ENCODE measurements around the gene MEPCE.

The MEPCE gene

DNA sequence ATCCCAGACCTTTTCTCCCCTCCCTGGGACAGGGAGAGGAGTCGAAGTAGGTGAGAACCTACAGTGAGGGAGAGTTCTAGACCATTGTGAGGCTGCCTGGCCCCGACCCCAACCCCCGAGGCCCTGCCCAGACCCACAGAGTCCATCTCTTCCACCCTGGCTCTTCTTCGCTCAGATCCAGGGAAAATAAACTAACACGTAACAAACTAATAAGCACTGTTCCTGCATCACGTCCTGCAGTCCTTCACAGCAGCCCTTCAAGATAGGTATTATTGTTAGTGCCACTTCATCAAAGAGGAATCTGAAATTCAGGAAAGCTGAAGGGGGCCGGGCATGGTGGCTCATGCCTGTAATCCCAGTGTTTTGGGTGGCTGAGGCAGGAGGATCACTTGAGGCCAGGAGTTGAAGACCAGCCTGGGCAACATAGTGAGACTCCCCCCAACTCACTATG is 34.6 kb downstream of the MEPCE start, which contains the start of gene SPACDR:
SPACDR (minus strand) TSS at position 51 of the 451 bp plus-strand sequence. CDS start 235 bp downstream, outside the sequence.
- no peak for DNase-seq (ENCODE audit: low read depth in 2 of 2)

DNA sequence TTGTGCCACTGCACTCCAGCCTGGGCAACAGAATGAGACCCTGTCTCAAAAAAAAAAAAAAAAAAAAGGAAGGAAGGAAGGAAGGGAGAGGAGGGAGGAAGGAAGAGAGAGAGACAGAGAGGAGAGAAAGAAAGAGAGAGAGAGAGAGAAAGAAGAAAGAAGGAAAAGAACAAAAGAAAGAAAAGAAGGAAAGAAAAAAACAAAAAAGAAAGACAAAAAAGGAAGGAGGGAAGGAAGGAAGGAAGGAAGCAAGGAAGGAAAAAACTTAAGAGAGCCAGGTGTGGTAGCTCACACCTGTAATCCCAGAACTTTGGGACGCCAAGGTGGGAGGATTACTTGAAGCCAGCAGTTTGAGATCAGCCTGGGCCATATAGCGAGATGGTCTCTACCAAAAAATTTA is 35.2 kb downstream of the MEPCE start:
- no peak for DNase-seq (ENCODE audit: low read depth in 2 of 2)

DNA sequence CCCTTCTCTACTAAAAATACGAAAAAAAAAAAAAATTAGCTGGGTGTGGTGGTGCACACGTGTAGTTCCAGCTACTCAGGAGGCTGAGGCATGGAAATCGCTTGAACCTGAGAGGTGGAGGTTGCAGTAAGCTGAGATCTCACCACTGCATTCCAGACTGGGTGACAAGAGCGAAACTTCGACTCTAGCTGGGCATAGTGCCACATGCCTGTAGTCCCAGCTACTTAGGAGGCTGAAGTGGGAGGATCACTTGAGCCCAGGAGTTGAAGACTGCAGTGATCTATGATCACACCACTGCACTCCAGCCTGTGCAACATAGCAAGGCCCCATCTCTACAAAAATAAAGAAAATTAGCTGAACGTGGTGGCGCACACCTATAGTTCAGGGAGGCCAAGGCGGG is 35.7 kb downstream of the MEPCE start:
- no peak for DNase-seq (ENCODE audit: low read depth in 2 of 2)

DNA sequence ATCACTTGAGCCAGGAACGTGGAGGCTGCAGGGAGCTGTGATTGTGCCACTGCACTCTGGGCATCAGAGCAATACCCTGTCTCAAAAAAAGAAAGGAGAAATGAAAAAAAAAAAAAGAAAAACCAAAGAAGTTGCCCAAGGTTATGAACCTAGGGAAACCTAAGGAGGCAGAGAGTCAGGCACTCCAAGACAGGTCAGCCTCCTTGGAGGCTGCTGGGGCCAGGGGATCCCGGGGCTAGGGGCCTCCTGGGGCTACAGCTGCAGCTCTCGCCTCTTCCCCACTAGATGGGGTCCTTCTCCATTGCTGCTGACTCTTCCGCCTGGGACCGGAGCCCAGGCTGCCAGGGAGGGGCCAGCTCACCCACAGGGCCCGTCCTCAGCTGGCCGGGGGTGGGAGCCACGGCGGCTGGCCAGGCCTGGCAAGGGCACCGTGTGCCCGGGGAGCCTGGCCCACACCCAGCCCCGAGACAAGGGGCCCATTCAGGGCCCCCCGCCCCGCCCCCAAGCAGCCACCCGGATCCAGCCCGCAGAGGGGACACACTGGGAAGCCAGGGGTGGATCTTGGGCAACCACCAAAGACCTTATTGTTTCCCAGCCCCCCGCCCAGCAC is 36.2 kb downstream of the MEPCE start:
- DNase-seq (ENCODE audit: low read depth in 2 of 2), result no peak

DNA sequence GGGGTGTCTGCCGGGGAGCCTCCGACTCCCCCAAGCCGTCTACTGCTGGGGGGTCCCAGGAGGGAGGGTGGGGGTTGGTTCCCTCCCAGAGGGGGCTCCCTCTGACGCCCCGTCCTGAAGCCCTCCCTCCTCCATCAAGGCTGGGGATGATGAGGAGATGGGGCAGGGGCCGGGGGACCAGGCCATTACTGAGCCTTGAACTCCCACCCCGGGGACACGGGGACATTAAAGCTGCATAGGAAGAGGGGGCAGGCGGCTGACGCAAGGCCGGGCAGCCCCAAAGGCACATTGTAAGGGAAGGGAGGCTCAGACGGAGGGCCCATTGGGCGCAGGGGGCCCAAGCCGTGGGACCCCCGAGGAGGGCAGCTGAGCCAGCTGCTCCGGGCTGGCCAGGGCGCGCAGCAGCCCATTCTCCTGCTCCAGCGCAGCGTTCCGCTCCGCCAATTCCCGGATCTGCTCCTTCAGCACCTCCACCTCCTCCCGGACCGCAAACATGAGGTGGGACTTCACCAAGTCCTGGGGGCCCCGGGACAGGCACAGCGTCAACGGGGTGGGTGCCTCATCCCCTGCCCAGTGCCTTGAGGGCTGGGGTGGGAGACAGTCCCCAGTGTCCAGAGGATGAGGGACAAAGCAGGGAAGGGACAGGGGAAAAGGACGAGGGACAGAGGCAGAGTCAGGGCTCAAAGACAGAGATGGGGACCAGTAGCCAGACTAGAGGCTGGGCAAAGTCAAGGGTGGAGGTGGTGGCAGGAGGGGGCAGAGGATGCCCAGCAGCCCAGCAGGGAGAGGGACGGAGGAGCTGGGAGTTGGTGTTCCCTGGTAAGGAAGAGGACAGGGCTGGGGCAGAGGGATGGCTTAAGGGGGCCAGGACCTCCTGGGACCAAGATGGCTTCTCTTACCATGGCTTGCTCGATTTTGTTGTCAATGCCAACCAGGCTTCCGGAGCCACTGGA is 37.3 kb downstream of the MEPCE start:
- DNase-seq (ENCODE audit: low read depth in 2 of 2), result no peak

DNA sequence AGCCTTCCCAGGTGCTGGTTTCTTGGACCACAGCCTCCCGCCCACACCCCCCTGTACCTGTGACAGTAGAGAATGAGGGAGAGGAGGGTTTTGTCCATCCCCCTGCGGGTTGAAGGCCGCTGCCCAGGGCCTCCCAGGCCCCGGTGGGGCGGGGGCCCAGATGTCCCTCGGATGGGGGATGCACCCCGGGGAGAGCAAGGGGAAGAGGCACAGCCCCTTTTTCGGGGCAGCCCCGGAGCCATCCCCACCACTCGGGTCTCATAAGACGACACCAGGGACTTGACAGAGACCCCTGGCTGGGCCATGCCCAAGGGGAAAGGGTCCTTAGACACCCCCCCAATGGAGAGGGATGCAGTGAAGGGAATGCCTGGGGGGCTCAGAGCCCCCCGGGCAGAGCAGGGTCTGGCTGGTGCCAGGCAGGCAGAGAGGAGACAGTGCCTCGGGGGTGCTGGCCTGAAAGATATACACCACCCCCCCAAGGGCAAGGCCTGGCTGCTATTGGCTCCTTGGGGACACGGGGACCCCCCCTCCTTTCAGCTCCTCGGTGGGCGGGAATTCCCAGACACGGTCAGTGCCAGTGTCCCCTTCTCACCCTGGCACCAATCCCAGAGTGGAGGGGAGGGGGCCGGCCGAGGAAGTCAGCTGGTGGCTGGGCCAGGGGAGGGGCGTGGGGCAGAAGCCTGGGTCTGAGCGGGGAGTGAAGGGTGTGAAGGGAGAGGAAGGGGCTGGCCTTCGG is 38.2 kb downstream of the MEPCE start:
- DNase-seq (ENCODE audit: low read depth in 2 of 2), result no peak

DNA sequence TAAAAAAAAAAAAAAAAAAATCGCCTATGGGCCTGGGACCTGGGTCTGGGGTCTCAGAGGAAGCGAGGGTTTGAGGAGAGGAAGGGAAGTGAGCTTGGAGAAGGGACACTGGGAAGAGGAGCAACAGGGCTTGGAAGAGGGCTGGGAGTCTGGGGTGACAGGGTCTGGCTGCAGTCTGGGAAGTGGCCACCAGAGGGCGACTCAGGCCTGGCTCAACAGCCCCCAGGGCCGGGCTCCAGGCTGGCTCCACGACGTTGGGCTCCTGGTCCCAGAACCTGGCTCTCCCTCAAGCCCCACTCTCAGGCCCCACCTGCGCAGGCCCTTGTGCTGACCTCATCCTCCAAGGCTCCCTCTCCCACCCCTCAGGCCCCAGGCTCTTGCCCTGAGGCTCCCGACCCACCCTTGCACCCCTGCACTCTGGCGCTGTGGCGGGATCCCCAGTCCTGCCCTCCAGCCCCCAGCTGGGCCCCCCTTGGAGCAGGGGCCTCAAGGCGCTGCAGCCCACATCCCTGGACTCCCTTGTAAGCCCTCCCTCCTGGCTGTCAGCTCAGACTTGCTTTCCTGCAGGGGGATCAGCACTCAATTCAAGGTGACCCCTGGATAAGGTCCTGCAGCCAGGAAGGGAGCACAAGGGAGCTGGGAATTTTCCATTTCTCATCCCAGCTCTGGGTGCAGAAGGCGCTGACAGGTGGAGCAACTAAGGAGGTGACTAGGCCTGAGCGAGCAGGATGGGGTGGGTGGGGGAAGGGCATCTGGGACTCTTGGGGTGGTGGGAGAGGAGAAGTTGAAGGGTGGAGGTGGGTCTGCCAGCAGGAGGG is 39.8 kb downstream of the MEPCE start:
- DNase-seq (ENCODE audit: low read depth in 2 of 2), result peak; percentile 50 to 71

DNA sequence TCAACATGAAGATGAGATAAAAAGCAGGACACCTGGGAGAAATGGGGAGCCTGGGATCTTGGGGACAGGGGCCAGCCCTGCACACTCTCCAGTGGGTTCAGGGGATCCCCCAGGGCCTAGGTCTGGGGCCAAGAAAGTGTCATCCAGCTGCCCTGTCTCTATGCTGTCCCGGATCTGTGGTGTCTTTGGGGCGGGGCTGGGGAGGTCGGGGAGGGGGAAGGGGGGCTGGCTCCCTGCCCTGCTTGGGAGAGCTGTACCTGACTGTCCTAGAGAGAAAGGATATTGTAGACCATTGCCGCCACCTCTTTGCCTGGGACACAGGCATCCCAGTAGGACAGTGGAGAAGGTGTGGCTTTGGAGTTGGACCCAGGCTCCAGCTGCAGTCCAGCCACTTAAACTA is 41.4 kb downstream of the MEPCE start:
- DNase-seq (ENCODE audit: low read depth in 2 of 2), result no peak

DNA sequence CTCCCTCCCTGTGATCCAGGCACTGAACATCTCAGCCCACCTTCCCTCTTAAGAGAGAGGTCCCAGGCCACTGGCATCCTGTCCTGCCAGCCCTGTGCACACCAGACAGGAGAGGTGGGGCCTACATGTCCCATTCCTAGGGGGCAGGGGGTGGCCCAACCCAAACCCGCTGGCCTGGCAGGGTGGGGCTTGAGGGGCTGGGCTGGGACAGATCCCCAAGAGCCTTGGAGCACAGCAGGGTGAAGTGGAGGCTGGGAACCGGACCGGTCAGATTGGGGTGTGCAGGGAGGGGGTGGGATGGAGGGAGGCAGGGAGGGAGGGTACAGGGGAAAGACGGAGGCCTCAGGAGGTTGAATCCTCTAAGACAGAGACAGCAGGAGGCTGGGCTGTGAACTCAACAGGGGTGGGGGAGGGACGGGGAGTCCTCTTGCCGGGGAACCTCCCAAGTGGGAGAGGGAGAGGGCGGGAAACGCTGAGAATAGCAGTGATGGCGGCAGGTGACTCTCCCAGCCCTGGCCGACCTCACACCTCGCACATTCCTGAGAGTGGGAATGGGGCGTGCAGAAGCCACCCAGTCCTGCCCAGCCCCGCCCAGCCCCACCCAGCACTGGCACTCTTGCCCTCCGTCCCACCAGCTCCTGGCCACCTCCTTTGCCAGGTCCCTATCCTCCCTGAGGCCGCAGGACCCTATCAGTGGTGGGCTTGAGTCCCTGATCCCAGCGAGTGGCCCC is 42.7 kb downstream of the MEPCE start:
- DNase-seq (ENCODE audit: low read depth in 2 of 2), result no peak

DNA sequence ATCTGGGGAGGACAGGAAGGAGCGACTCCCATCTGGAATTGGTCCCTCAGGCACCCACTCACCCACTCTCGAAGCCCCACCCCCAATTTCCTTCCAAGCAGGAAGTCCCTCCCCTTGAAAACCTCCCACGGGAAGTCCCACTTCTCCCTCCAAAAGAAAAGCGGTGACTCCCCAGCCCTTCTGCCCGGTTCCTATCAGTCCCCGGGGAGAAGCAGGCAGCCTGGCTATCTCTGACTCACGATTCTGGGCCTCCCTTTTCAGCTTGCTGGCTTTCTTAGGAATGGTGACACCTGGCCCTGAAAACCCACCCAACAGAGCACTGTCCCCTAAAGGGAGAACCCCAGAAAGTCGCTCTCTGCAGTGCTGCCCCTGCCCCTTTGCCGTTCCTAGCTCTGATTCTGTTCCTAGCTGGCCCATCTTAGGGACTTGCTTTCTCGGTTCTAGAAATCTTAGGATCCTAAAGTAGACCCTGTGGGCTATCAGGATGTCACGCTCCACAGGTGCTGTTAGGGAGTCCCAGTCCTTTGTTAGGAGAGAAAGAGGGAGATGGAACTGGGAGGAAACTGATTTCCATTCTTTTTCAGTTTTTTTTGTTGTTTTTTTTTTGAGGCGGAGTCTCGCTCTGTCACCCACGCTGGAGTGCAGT is 43.3 kb downstream of the MEPCE start:
- no peak for DNase-seq (ENCODE audit: low read depth in 2 of 2)

DNA sequence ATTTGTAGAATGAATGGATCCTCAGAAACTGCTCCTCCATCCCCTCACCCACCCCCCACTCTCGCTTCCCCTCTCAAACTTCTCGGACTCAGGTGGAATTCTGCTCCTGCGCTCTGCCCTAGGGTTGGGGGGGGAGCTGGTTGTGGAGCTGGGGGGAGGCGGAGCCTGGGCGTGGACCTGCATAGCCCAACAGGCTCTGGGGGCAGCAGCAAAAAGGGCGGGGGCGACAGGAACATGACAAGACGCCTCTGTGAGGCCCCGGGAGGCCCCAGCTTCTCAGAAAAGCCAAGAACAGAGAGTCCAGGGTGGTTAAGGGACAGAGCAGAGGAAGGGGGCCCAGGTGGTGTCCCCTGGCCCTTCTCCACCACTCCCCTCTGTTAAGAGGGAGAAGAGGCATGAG is 45.9 kb downstream of the MEPCE start:
- DNase-seq (ENCODE audit: low read depth in 2 of 2), result no peak

DNA sequence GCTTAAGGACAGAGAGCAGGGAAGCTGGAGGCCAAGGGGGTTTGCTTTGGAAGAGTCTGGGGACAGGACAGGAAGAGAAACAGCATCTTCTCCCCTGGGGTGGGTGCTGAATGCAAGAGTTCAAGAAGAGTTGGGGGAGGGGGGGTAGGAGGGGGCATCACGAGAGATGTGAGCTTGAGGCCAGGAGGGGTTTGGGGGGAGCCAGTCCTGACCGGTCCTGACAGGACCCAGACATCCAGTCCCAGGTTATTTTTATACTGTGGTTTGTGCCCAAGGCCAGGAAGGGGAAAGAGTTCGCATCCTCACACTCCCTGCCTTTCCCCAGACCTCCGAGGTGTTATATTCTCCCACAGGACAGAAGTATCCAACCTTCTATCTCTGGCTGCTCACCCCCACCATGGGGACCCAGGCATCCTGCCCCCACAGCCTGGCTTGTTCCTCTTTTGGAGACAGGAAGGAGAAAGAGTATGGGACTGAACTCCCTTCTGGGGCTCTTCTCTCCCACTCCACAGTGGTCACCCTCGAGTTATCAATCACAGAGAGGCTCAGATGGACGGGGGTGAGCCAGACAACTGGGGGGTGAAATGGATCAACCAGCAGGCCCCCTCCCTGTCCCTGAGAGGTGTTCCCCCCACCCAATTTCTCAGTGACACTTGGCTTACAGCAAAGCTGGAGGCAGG is 46.6 kb downstream of the MEPCE start:
- no peak for DNase-seq (ENCODE audit: low read depth in 2 of 2)

DNA sequence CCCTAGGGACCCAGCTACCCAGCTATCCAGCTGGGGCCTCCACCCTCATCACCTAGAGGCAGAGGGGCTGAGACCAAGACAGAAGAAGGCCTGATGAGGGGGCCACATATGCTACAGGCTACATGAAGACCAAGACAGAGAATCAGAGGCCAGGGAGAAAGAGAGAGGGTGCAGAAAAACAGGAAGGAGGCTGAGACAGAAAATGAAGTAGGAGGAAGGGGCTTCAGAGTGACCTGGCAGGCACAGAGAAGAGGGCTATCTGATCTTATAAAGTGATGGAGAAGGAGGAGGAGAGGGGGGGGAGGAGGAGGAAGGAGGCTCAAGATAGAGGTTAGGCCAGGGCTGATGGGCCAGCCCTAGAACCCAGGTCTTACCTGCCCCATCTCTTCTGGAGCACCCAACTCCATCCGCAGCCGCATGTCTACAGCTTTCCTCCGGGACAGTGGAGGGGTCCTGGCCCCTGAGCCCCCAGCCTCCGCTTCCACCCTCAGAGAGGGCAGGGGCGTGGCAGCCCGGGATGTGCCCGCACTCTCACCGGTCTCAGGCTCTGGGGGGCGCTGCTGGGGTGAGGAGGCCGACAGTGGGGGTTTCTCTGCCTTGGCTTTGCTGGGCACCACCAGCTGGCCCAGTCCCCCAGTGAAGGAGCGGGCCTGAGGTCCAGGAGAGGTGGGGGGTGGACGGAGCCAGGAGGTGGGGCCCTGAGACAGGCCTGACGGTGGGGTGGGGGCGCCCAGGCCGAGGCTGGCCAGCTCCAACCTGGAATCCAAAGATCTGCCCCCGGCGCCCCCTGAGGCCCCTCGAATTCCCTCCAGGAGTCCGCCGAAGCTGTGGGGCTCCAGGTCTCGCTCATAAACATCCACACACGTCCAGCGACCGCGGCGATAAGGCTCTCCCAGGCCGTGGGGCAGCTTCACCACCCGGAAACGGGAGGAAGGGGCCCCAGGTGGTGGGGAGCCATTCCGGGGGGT is 47.6 kb downstream of the MEPCE start:
- DNase-seq (ENCODE audit: low read depth in 2 of 2), result peak in 1 of 2 donors; percentile 58

DNA sequence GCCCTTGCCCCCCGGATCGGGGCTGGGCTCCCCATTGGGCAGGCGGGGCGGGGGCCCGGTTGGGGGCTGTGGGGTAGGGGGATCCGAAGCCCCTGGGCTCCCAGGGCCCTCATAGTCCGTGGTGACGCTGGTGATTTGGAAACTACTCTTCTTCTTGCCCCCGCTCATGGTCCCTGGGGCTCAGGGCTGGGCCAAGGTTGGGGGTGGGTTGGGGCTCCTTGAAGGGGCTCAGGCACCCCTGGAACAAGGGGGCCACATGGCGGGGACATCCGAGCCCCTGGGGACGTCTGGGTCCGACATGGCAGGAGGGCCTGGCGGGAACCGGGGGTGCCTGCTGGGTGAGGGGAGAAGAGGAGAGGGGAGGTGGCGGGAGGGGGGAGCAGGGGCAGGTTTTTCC is 48.2 kb downstream of the MEPCE start:
- DNase-seq (ENCODE audit: low read depth in 2 of 2), result no peak

DNA sequence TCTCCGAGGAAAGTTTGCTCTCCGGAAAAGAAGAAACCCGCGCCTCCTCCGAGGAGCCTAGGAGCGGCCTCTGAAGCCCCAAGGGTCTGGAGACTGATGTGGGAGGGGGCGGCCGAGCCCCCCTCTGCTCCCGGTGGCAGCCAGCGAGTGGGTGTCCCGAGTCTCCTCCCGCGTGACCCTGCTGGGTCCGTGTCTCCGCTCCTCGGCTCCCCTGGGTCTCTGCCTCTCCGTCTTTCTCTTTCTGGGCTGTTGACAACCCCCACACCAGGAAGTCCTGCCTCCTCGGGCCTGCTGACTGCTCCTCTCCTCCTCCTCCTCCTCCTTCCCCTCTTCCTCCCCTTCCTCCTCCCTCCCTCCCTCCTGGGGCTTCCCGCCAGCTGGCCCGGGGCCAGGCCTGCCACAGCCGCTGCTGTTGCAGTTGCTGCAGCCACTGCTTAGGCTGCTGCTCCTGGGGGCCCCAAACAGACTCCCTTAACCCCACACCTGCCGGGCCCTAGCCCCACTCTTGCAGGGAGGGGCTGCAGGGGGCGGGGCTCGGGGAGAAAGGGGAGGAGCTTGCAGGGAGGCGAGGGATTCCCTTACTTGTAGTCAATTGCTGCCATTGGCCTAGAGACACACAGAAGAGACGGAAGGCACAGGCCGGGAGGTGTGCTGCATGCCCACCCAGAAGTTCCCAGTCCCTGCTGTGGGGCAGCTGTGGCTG is 49.5 kb downstream of the MEPCE start, which contains the start of gene TSC22D4:
TSC22D4 (minus strand) TSS at position 257 of the 703 bp plus-strand sequence. CDS start 1,176 bp downstream, outside the sequence.
- DNase-seq (ENCODE audit: low read depth in 2 of 2), result peak; percentile 84 to 92

DNA sequence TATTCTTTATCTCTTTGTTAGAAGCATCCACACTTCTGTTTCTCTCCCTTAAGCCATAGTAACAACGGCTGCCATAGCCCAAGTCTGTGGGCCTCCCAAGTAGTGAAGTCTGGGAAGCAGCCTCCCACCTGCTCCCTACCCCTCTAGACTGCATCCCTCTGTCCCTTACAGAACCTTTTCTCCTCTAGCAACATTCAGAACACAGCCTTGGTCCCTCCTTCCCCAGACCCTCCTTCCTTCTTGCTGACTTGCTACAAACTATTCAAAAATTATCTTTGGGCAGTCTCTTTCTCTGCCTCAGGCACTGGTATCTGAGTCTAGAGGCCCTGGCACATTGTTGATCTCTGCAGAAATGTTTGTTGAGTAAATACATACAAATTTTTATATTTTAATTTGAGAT is 51.8 kb downstream of the MEPCE start:
- DNase-seq (ENCODE audit: low read depth in 2 of 2), result no peak

DNA sequence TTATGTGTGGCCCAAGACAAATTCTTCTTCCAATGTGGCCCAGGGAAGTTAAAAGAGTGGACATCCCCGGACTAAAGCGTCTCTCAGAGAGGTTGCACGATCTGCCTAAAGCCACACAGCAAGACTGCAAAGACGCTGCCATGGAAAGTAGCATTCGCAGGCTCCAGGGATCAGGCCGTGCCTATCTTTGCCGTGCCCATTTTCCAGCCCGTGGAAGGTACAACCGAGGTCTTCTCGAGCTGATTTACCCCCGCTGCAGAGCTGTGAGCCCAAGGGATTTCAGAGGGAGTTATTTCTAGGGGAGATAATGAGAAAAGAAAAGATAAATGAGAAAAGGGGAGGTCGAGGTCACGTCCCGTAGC is 53.1 kb downstream of the MEPCE start:
- no peak for DNase-seq (ENCODE audit: low read depth in 2 of 2)
